ENCODE data around the gene MSI2. TPM values are rescaled to one million over a fixed set of nuclear protein-coding genes. Genes with fewer than 3 reads are reported as not detected.

Gene MSI2
- total and polyA plus RNA-seq, 12 donors: 32.6 to 411 (median 148) TPM

DNA sequence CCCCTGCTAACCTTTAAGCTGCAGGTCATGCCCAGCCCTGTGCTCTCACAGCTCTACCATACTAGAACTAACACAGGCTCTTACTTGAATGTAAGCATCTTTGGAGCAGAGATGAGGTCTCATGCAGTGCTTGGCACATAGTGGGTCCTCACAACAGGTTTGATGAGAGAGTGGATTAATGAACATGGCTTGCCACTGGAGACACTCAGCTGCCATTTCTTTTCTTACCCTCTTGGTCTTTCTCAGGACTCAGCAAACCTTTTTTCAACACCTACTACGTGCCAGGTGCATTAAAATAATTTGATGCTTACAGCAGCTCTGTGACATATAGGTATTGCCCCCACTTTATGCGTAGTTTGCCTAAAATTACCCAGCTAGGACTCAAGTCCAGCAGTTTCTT lies 133.2 kb downstream of the MSI2 start:
- no peak for TF ChIP-seq POLR2A (IDR thresholded peaks at IDR 0.05)
- TF ChIP-seq, protein P1, sequence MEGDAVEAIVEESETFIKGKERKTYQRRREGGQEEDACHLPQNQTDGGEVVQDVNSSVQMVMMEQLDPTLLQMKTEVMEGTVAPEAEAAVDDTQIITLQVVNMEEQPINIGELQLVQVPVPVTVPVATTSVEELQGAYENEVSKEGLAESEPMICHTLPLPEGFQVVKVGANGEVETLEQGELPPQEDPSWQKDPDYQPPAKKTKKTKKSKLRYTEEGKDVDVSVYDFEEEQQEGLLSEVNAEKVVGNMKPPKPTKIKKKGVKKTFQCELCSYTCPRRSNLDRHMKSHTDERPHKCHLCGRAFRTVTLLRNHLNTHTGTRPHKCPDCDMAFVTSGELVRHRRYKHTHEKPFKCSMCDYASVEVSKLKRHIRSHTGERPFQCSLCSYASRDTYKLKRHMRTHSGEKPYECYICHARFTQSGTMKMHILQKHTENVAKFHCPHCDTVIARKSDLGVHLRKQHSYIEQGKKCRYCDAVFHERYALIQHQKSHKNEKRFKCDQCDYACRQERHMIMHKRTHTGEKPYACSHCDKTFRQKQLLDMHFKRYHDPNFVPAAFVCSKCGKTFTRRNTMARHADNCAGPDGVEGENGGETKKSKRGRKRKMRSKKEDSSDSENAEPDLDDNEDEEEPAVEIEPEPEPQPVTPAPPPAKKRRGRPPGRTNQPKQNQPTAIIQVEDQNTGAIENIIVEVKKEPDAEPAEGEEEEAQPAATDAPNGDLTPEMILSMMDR (IDR thresholded peaks at IDR 0.05): no peak
- H3K4me1 ChIP-seq (replicated peaks in 1 of 2): no peaks in the 10 kb centered on the region
- peak overlapping the region in 1 of 5 donors; percentile 15 for H3K27ac ChIP-seq
- no peaks in the 10 kb centered on the region for H3K27me3 ChIP-seq
- intact Hi-C loops (cut with DNase I): no loop called here
- peaks cover 0 to 8% (median 0%) of the 10 kb centered on the region in 3 donors for H3K9me3 ChIP-seq (replicated peaks in 1 of 3)
- 47 to 70% (median 51%) methylated on average over 2 of the region's 2 CpGs for WGBS, 4 donors
- H3K4me3 ChIP-seq: no peak overlapping the region
- no peaks in the 10 kb centered on the region for H3K36me3 ChIP-seq (replicated peaks in 1 of 2)
- DNase-seq: no peak

DNA sequence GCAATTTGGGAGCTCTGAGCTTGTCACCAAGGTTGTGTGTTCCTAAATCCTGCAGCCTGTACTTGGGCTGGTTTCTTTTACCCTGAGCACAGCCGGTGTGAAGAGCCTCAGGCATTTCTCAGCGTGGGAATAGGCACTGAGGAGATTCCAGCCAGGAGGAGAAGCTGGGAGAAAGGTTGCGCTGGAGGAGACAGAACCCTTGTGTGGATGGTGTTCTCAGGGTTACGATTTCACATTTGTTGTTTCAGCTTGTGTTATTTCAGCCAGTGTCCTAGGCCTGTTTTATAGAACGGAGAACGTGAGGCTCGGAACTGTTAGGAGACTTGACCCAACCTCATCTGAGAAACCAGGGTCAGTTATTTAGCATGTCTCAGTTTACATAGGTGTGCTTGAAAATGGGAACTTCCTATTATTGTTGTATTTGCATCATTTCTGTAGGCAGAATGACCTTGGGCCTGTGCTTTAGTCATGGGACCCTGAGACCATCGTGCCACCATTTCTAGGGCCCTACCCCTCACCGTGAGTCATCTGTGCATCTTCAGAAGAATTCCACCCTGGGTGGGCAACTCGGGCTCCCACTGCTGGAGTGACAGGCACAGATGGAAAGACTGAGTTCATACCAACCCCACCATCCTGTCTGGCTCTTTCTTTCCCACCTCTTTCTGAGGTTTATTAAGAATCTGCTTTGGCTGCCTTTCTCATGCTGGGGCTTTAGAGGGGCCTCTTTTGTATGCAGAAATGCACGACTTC lies 134.9 kb downstream of the MSI2 start:
- H3K9me3 ChIP-seq (replicated peaks in 1 of 3): peaks cover 0 to 8% (median 0%) of the 10 kb centered on the region in 3 donors
- no peak for TF ChIP-seq POLR2A (IDR thresholded peaks at IDR 0.05)
- TF ChIP-seq, protein P1 (IDR thresholded peaks at IDR 0.05): no peak
- no peaks in the 10 kb centered on the region for H3K27me3 ChIP-seq
- H3K36me3 ChIP-seq (replicated peaks in 1 of 2): no peaks in the 10 kb centered on the region
- H3K4me3 ChIP-seq: no peak overlapping the region
- DNase-seq: no peak
- H3K4me1 ChIP-seq (replicated peaks in 1 of 2): no peaks in the 10 kb centered on the region
- WGBS, 4 donors: 72 to 76% (median 73%) methylated on average over 11 of the region's 11 CpGs
- peak overlapping the region in 1 of 5 donors; percentile 43 for H3K27ac ChIP-seq
- intact Hi-C loops (cut with DNase I): no loop called here

DNA sequence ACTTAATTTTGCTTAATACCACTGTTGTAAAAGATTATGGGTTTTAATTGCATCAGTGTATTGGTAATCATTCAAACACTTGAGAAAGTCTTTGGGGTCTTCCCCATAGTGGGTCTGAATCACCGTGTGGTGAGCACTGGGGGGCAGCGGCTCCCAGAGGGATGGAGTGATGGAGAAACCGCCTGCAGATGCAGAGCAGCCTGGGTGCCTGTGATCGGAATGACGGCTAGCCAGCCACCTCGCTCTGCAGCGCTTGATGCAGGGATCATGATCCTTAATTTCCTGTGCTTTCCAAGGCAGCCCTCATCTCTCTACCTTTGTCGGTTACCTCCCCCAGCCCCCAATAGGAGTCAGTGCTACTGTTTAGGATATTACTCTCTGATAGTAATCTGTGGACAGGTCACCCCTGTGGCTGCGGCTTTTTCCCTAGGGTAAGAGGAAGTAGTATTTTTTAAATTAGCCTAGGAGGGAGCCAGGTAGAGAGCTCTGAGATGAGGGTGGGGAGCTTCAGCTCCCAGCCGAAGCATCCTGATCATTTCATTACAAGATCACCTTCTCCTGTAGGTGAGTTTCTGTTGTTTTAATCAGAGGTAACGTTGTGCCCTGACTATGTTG lies 135.6 kb downstream of the MSI2 start:
- TF ChIP-seq POLR2A (IDR thresholded peaks at IDR 0.05): no peak
- TF ChIP-seq, protein P1 (IDR thresholded peaks at IDR 0.05): no peak
- 88 to 92% (median 89%) methylated on average over 11 of the region's 11 CpGs for WGBS, 4 donors
- intact Hi-C loops (cut with DNase I): no loop called here

DNA sequence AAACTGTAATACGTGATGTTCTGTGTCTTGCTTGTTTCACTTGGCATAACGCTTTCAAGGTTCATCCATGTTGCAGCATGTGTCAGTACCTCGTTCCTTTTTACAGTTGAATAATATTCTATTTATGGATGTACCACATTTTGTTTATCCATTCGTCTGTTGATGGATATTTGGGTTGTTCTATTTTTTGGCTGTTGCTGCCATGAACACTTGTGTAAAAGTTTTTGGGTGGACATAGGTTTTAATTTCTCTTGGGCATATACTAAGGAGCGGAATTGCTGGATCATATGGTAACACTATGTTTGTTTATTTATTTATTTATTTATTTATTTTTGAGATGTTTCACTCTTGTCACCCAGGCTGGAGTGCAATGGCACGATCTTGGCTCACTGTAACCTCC lies 137.0 kb downstream of the MSI2 start:
- peaks cover 0 to 8% (median 0%) of the 10 kb centered on the region in 3 donors for H3K9me3 ChIP-seq (replicated peaks in 1 of 3)
- TF ChIP-seq, protein P1 (IDR thresholded peaks at IDR 0.05): no peak
- no peak for TF ChIP-seq POLR2A (IDR thresholded peaks at IDR 0.05)
- 95 to 97% (median 97%) methylated on average over 6 of the region's 6 CpGs for WGBS, 4 donors
- no peaks in the 10 kb centered on the region for H3K4me1 ChIP-seq (replicated peaks in 1 of 2)
- H3K4me3 ChIP-seq: no peak overlapping the region
- H3K36me3 ChIP-seq (replicated peaks in 1 of 2): no peaks in the 10 kb centered on the region
- DNase-seq: no peak
- H3K27ac ChIP-seq: no peak overlapping the region
- H3K27me3 ChIP-seq: no peaks in the 10 kb centered on the region
- intact Hi-C loops (cut with DNase I): no loop called here

More for the DNA sequence above, 135.6 kb downstream of the MSI2 start:
- peaks cover 0 to 8% (median 0%) of the 10 kb centered on the region in 3 donors for H3K9me3 ChIP-seq (replicated peaks in 1 of 3)
- no peak overlapping the region for H3K27ac ChIP-seq
- no peaks in the 10 kb centered on the region for H3K4me1 ChIP-seq (replicated peaks in 1 of 2)
- H3K27me3 ChIP-seq: no peaks in the 10 kb centered on the region
- H3K4me3 ChIP-seq: no peak overlapping the region
- no peaks in the 10 kb centered on the region for H3K36me3 ChIP-seq (replicated peaks in 1 of 2)
- DNase-seq: no peak

Measured in adrenal gland (tissue), 12 donors.